Endothelial cell (in vitro differentiated cells): Measurements from ENCODE around the gene ZNF217. TPM values are rescaled to one million over a fixed set of nuclear protein-coding genes. Genes with fewer than 3 reads are reported as not detected.
"Not testable (repeated sequence)": the region's sequence is repeated elsewhere in the genome, so short reads cannot be mapped to it uniquely, and the experiment has no call there.

Experiments
- DNase-seq: peaks from one replicate; pipeline ENCODE4 v3.0.0; 2021; ENCODE audit warnings: low spot score
- H3K27ac Mint-ChIP-seq: one replicate; pipeline ENCODE4 v1.8.0; 2021; ENCODE audit warnings: mixed read lengths, inconsistent platforms; ENCODE audit not compliant: unreplicated experiment
- H3K27me3 Mint-ChIP-seq: one replicate; pipeline ENCODE4 v1.8.0; 2021; ENCODE audit warnings: mild to moderate bottlenecking, moderate library complexity, mixed read lengths, inconsistent platforms; ENCODE audit not compliant: unreplicated experiment
- H3K36me3 Mint-ChIP-seq: one replicate; pipeline ENCODE4 v1.8.0; 2021; ENCODE audit warnings: mild to moderate bottlenecking, low read depth, mixed read lengths, inconsistent platforms; ENCODE audit not compliant: unreplicated experiment
- H3K4me1 Mint-ChIP-seq: one replicate; pipeline ENCODE4 v1.8.0; 2021; ENCODE audit warnings: mild to moderate bottlenecking, mixed read lengths, inconsistent platforms; ENCODE audit not compliant: unreplicated experiment
- H3K4me3 Mint-ChIP-seq: one replicate; pipeline ENCODE4 v1.8.0; 2021; ENCODE audit warnings: mild to moderate bottlenecking, mixed read lengths, inconsistent platforms; ENCODE audit not compliant: unreplicated experiment
- H3K9me3 Mint-ChIP-seq: one replicate; pipeline ENCODE4 v1.8.0; 2021; ENCODE audit warnings: mixed read lengths, inconsistent platforms; ENCODE audit not compliant: unreplicated experiment
- total RNA-seq: library from RNA; stranded (reverse); fragmentation: NEBNext Ultra II Directional; extraction: Animal tissue kit (Norgen Biotek cat#: 25700); gene quantifications from one replicate; pipeline ENCODE4 v1.2.1, GENCODE V29; 2021; ENCODE audit not compliant: unreplicated experiment
- TF ChIP-seq, protein P1 (sequence below): fragments of 200-600 bp; sonication (generic); IDR thresholded peaks from one replicate; pipeline ENCODE4 v1.5.0; 2021; ENCODE audit warnings: antibody characterized with exemption; ENCODE audit not compliant: unreplicated experiment

The ZNF217 gene
- total RNA-seq, 1 donor from 2014 or later = 76.7 TPM

DNA sequence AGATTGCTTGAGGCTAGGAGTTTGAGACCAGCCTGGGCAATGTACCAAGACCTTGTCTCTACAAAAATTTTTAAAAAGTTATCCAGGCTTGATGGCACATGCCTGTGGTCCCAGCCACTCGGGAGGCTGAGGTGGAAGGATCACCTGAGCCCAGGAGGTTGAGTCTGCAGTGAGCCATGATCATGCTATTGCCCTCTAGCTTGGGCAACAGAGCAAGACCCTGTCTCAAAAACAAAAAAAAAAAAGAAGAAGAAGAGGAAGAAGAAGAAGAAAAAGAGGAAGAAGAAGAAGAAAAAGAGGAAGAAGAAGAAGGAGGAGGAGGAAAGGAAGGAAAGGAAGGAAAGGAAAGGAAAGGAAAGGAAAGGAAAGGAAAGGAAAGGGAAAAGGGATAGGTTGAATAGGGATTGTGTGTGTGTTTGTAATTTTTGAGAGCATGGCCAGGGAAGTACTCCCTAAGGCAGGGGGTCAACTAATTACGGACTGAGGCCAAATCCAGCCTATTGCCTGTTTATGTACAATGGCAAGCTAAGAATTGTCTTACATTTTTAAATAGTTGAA lies 43.0 kb upstream of the ZNF217 start:
- Mint-ChIP-seq H3K27ac (peak overlapping the region; percentile 64), H3K27me3 (peaks cover 2% of the 10 kb centered on the region), H3K9me3 (no peaks in the 10 kb centered on the region), H3K36me3 (no peaks in the 10 kb centered on the region), H3K4me1 (no peaks in the 10 kb centered on the region), H3K4me3 (no peak overlapping the region)
- DNase-seq = no peak
- TF ChIP-seq, protein P1, sequence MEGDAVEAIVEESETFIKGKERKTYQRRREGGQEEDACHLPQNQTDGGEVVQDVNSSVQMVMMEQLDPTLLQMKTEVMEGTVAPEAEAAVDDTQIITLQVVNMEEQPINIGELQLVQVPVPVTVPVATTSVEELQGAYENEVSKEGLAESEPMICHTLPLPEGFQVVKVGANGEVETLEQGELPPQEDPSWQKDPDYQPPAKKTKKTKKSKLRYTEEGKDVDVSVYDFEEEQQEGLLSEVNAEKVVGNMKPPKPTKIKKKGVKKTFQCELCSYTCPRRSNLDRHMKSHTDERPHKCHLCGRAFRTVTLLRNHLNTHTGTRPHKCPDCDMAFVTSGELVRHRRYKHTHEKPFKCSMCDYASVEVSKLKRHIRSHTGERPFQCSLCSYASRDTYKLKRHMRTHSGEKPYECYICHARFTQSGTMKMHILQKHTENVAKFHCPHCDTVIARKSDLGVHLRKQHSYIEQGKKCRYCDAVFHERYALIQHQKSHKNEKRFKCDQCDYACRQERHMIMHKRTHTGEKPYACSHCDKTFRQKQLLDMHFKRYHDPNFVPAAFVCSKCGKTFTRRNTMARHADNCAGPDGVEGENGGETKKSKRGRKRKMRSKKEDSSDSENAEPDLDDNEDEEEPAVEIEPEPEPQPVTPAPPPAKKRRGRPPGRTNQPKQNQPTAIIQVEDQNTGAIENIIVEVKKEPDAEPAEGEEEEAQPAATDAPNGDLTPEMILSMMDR = no peak

DNA sequence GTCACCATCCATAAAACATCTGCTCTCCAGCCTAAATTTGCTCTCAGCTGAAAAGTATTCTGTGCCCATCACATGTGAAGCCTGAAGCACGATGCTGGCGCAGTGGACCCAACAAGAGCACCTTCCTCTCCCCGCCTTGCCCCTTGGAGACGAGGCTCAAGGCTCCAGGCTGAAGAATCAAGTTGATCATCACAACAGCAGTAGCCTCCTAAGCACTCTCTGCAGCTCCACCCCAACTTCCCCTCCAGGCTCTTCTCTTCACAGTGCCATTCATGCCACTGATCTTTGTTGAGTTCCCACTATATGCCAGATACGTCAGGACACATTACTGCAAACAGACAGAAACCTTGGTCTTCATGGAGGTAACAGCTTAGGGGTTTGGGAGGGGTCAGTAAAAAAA lies 41.6 kb upstream of the ZNF217 start:
- H3K36me3 Mint-ChIP-seq = no peaks in the 10 kb centered on the region
- no peak overlapping the region for H3K27ac Mint-ChIP-seq
- TF ChIP-seq, protein P1 = no peak
- no peak overlapping the region for H3K4me3 Mint-ChIP-seq
- H3K27me3 Mint-ChIP-seq = peaks cover 2% of the 10 kb centered on the region
- DNase-seq = no peak
- H3K9me3 Mint-ChIP-seq = no peaks in the 10 kb centered on the region
- H3K4me1 Mint-ChIP-seq = no peaks in the 10 kb centered on the region

DNA sequence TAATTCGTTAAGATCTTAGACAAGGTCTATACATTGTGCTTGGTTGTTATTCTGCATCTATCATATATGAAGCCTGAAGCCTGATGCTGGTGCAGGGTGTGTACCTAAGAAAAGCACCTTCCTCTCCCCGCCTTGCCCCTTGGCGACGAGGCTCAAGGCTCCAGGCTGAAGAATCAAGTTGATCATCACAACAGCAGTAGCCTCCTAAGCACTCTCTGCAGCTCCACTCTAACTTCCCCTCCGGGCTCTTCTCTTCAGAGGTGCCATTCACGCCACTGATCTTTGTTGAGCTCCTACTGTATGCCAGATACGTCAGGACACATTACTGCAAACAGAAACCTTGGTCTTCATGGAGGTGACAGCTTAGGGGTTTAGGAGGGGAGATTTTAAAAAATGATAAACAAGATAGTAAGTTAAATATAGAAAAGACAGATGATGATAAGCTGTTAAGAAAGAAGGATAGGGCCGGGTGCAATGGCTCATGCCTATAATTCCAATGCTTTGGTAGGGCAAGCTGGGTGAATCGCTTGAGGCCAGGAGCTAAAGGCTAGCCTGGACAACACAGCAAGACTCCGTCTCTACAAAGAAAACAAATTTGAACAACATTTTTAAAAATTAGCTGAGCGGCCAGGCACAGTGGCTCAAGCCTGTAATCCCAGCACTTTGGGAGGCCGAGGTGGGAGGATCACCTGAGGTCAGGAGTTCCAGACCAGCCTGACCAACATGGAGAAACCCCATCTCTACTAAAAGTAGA lies 38.4 kb upstream of the ZNF217 start:
- Mint-ChIP-seq H3K9me3 (no peaks in the 10 kb centered on the region), H3K4me1 (no peaks in the 10 kb centered on the region), H3K27ac (no peak overlapping the region)

DNA sequence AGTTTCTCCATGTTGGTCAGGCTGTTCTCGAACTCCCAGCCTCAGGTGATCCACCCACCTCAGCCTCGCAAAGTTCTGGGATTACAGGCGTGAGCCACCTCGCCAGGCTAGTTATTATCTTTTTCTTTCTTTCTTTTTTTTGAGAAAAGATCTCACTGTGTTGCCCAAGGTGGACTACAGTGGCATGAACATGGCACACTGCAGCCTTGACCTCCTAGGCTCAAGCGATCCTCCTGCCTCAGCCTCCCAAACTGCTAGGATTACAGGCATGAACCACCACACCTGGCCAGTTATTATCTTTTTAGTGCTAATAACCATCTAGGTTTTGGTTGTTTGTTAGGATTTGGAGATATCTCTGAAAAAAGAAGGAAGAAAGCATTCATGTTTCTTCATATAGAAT lies 35.8 kb upstream of the ZNF217 start:
- Mint-ChIP-seq H3K4me3 (no peak overlapping the region), H3K27me3 (no peaks in the 10 kb centered on the region), H3K36me3 (no peaks in the 10 kb centered on the region), H3K27ac (no peak overlapping the region), H3K4me1 (no peaks in the 10 kb centered on the region), H3K9me3 (no peaks in the 10 kb centered on the region)
- DNase-seq = no peak
- TF ChIP-seq, protein P1 = no peak

More for the DNA sequence above, 38.4 kb upstream of the ZNF217 start:
- DNase-seq = no peak
- Mint-ChIP-seq H3K36me3 (no peaks in the 10 kb centered on the region), H3K4me3 (no peak overlapping the region), H3K27me3 (no peaks in the 10 kb centered on the region)
- TF ChIP-seq, protein P1 = no peak

DNA sequence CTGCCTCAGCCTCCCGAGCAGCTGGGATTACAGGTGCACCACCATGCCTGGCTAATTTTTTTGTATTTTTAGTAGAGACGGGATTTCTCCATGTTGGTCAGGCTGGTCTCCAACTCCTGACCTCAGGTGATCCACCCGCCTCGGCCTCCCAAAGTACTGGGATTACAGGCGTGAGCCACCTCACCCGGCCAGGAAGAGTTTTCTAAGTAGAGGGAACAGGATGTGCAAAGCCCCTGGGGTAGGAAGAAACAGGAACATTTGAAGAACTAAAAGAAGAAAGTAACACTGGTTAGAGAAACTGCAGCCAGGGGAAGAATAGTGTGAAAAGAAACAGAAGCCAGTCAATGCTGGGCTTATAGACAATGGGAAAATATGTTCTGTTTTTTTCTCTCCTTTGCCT lies 35.1 kb upstream of the ZNF217 start:
- not testable (repeated sequence) for H3K9me3 Mint-ChIP-seq, H3K4me3 Mint-ChIP-seq, H3K27ac Mint-ChIP-seq, H3K36me3 Mint-ChIP-seq, H3K4me1 Mint-ChIP-seq, DNase-seq, H3K27me3 Mint-ChIP-seq
